Measurements from ENCODE around the gene TOR4A.

TOR4A gene

GRCh38 chr9:137313326-137313936 lies 35.9 kb downstream of the TOR4A start:
- no peak for TF ChIP-seq REST (IDR thresholded peaks at IDR 0.05; ENCODE audit: insufficient read depth in 1 of 2, low read depth in 2 of 2, low read length in 2 of 2)

GRCh38 chr9:137313956-137314560 lies 36.5 kb downstream of the TOR4A start:
- TF ChIP-seq FOXP2 (optimal IDR thresholded peaks at IDR 0.05; ENCODE audit: borderline replicate concordance, extremely low read depth, extremely low read length, insufficient read depth): no peak
- TF ChIP-seq REST (IDR thresholded peaks at IDR 0.05; ENCODE audit: insufficient read depth in 1 of 2, low read depth in 2 of 2, low read length in 2 of 2): no peak
- no peak for TF ChIP-seq SIN3A (IDR thresholded peaks at IDR 0.05; ENCODE audit: borderline replicate concordance, insufficient read depth, low read length)
- no peak for TF ChIP-seq POLR2AphosphoS5 (IDR thresholded peaks at IDR 0.05; ENCODE audit: low read depth, low read length)
- TF ChIP-seq TAF1 (IDR thresholded peaks at IDR 0.05; ENCODE audit: borderline replicate concordance, insufficient read depth, low read length): no peak

GRCh38 chr9:137314561-137315560 lies 37.3 kb downstream of the TOR4A start:
- TF ChIP-seq POLR2AphosphoS5 (IDR thresholded peaks at IDR 0.05; ENCODE audit: low read depth, low read length) (no peak), FOXP2 (optimal IDR thresholded peaks at IDR 0.05; ENCODE audit: borderline replicate concordance, extremely low read depth, extremely low read length, insufficient read depth) (no peak), SIN3A (IDR thresholded peaks at IDR 0.05; ENCODE audit: borderline replicate concordance, insufficient read depth, low read length) (no peak), TAF1 (IDR thresholded peaks at IDR 0.05; ENCODE audit: borderline replicate concordance, insufficient read depth, low read length) (no peak), REST (IDR thresholded peaks at IDR 0.05; ENCODE audit: insufficient read depth in 1 of 2, low read depth in 2 of 2, low read length in 2 of 2) (no peak)

- TF ChIP-seq TAF1 (IDR thresholded peaks at IDR 0.05; ENCODE audit: borderline replicate concordance, insufficient read depth, low read length) (no peak), REST (IDR thresholded peaks at IDR 0.05; ENCODE audit: insufficient read depth in 1 of 2, low read depth in 2 of 2, low read length in 2 of 2) (no peak), SIN3A (IDR thresholded peaks at IDR 0.05; ENCODE audit: borderline replicate concordance, insufficient read depth, low read length) (no peak), FOXP2 (optimal IDR thresholded peaks at IDR 0.05; ENCODE audit: borderline replicate concordance, extremely low read depth, extremely low read length, insufficient read depth) (no peak), POLR2AphosphoS5 (IDR thresholded peaks at IDR 0.05; ENCODE audit: low read depth, low read length) (no peak)
Observed at GRCh38 chr9:137315581-137316011, 38.1 kb downstream of the TOR4A start.

All from PFSK-1 (cell line).